Hepatocyte (in vitro differentiated cells): Measurements from ENCODE around the gene CHMP5.

Source experiments
- EZH2 ChIP-seq: fragments of 200-600 bp; sonication (generic); IDR thresholded peaks from 2 replicates; pipeline ENCODE4 v1.6.1; 2016; ENCODE audit warnings: antibody characterized with exemption, mild to moderate bottlenecking, borderline replicate concordance
- TF ChIP-seq, protein P1 (sequence below): fragments of 200-600 bp; sonication (generic); IDR thresholded peaks from 2 replicates; pipeline ENCODE4 v1.5.1; 2016; ENCODE audit warnings: antibody characterized with exemption, mild to moderate bottlenecking; ENCODE audit not compliant: poor library complexity

- TF ChIP-seq, protein P1, sequence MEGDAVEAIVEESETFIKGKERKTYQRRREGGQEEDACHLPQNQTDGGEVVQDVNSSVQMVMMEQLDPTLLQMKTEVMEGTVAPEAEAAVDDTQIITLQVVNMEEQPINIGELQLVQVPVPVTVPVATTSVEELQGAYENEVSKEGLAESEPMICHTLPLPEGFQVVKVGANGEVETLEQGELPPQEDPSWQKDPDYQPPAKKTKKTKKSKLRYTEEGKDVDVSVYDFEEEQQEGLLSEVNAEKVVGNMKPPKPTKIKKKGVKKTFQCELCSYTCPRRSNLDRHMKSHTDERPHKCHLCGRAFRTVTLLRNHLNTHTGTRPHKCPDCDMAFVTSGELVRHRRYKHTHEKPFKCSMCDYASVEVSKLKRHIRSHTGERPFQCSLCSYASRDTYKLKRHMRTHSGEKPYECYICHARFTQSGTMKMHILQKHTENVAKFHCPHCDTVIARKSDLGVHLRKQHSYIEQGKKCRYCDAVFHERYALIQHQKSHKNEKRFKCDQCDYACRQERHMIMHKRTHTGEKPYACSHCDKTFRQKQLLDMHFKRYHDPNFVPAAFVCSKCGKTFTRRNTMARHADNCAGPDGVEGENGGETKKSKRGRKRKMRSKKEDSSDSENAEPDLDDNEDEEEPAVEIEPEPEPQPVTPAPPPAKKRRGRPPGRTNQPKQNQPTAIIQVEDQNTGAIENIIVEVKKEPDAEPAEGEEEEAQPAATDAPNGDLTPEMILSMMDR, result no peak
- TF ChIP-seq EZH2, result no peak
Observed at GRCh38 chr9:33239921-33240320, 24.9 kb upstream of the CHMP5 start, which contains the start of gene SPINK4.
